Skeletal muscle satellite cell (primary cell): Measurements from ENCODE around the gene AFF3.

Experiments used
- H3K27me3 ChIP-seq: 2 replicates; pipeline ENCODE4 v1.7.0; 2013; ENCODE audit warnings: low read length; ENCODE audit not compliant: control insufficient read depth, insufficient read depth
- H3K36me3 ChIP-seq: 2 replicates; pipeline ENCODE4 v1.7.0; 2013; ENCODE audit warnings: mild to moderate bottlenecking, control low read depth, low read length; ENCODE audit not compliant: insufficient read depth
- H3K4me1 ChIP-seq: 2 replicates; pipeline ENCODE4 v1.7.0; 2013; ENCODE audit warnings: low read length; ENCODE audit not compliant: control insufficient read depth, insufficient read depth
- H3K4me2 ChIP-seq: 2 replicates; pipeline ENCODE4 v1.7.0; 2013; ENCODE audit warnings: mild to moderate bottlenecking, low read length
- H3K4me3 ChIP-seq: 2 replicates; pipeline ENCODE4 v1.7.0; 2013; ENCODE audit warnings: low read length
- H3K9ac ChIP-seq: 2 replicates; pipeline ENCODE4 v1.7.0; 2013; ENCODE audit warnings: mild to moderate bottlenecking, low read depth, low read length, moderate library complexity
- H3K9me3 ChIP-seq: replicated peaks from 2 replicates; pipeline ENCODE4 v1.7.0; 2013; ENCODE audit warnings: mild to moderate bottlenecking, control low read depth, low read length

The AFF3 gene

DNA sequence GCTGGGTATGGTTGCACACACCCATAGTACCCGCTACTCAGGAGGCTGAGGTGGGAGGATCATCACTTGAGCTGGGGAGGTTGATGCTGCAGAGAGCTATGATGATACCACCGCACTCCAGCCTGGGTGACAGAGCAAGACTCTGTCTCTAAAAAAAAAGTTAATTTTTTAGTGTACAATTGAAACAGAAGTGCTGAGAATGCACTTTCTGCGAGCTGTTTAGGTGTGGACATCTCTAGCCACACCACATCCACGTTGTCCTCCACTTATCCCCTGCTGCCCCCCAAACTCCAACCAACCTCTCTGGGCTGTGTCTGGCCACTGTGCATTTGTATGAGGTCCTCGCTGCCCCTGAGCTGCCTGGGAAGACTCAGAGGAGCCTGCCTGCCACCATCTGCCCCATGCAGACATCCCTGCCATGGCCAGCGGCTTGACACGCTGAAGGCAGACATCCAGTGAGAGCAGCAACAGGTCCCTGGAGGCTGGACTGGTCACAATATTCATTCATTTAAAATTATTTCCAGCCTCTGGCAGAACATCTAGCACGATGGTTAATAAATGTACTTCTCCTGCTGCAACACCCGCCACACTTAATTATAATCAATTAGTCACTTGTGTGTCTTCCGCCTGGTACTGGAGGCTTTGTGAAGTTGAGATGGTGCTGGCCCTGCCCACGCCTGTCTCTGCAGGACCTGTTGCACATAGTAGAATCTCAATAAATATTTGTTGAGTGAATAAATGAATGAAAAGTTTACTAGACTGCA is 3.7 kb upstream of the AFF3 start:
- Histone ChIP-seq H3K4me2 (no peak overlapping the region), H3K4me3 (no peak overlapping the region), H3K9ac (no peak overlapping the region), H3K36me3 (no peaks in the 10 kb centered on the region), H3K27me3 (no peaks in the 10 kb centered on the region), H3K9me3 (no peaks in the 10 kb centered on the region), H3K4me1 (no peaks in the 10 kb centered on the region)

GRCh38 chr2:100143286-100143685 is 896 bp upstream of the AFF3 start:
- Histone ChIP-seq H3K4me2 (no peak overlapping the region), H3K36me3 (no peaks in the 10 kb centered on the region), H3K9ac (no peak overlapping the region), H3K27me3 (no peaks in the 10 kb centered on the region), H3K4me1 (no peaks in the 10 kb centered on the region), H3K9me3 (no peaks in the 10 kb centered on the region), H3K4me3 (no peak overlapping the region)

DNA sequence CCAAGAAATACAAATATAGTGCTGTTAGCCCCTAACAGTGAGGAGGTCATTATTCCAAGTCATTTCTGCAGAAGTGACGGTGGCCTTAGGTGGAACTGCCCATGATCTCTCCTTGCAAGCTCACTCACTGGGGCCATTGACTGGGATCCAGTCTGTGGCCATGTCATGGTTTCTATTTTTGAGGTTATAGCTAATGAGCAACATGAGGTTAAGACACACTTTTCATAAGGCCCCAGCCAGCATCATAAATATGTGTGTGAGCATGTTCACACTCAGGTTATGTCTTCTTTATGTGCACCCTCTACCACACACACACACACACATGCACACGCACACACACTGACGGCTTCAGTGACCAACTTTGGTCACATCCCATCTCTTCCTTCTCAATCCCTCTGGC is 484 bp downstream of the AFF3 start:
- Histone ChIP-seq H3K4me1 (no peaks in the 10 kb centered on the region), H3K36me3 (no peaks in the 10 kb centered on the region), H3K9me3 (no peaks in the 10 kb centered on the region), H3K4me3 (no peak overlapping the region), H3K9ac (no peak overlapping the region), H3K27me3 (no peaks in the 10 kb centered on the region), H3K4me2 (no peak overlapping the region)

DNA sequence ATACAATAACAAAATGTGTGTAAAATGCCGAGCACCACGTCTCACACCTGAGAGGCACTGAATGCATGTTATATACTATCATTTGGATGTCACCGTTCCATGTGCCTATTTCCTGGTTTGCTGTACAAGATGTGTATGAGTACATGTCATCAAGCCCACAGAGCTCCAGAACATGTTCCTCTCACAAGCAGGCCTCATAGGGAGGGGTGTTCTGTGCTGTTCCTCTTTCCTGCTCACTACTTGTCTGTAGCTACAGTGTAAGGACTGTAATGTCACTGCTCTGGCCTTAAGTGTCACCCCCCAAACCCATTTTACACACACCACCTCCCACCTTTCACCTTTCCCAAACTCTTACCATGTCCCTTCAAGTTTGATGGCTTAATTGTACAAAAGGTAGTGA is 1.8 kb downstream of the AFF3 start:
- Histone ChIP-seq H3K9me3 (no peaks in the 10 kb centered on the region), H3K36me3 (no peaks in the 10 kb centered on the region), H3K4me2 (no peak overlapping the region), H3K9ac (no peak overlapping the region), H3K4me3 (no peak overlapping the region), H3K4me1 (no peaks in the 10 kb centered on the region), H3K27me3 (no peaks in the 10 kb centered on the region)

GRCh38 chr2:100137866-100138570 is 4.4 kb downstream of the AFF3 start:
- Histone ChIP-seq H3K9ac (no peak overlapping the region), H3K27me3 (no peaks in the 10 kb centered on the region), H3K4me3 (no peak overlapping the region), H3K9me3 (no peaks in the 10 kb centered on the region), H3K36me3 (no peaks in the 10 kb centered on the region), H3K4me2 (no peak overlapping the region), H3K4me1 (no peaks in the 10 kb centered on the region)

DNA sequence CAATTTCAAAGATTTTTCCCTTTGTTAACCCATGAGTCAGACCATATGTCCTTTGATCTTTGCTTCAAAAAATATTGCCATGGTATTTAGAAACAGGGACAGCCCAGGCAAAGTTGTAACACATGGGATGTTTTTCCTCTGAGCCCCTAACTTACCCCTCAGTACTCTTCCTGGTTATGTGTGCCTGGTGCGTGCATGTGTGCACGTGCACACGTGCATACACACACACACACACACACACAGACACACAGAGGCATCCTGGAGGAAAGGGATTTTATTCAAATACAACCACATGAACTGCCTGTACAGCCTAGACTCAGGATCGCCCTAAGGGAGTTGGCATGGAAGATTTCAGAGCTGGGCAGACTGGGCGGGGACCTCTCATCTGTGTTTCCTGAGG is 5.1 kb downstream of the AFF3 start:
- Histone ChIP-seq H3K4me1 (no peaks in the 10 kb centered on the region), H3K4me3 (no peak overlapping the region), H3K4me2 (no peak overlapping the region), H3K9me3 (no peaks in the 10 kb centered on the region), H3K27me3 (no peaks in the 10 kb centered on the region), H3K36me3 (no peaks in the 10 kb centered on the region), H3K9ac (no peak overlapping the region)

- H3K27me3 ChIP-seq: no peaks in the 10 kb centered on the region
- H3K36me3 ChIP-seq: no peaks in the 10 kb centered on the region
- H3K9me3 ChIP-seq: no peaks in the 10 kb centered on the region
- H3K4me2 ChIP-seq: no peak overlapping the region
- H3K4me1 ChIP-seq: no peaks in the 10 kb centered on the region
- no peak overlapping the region for H3K9ac ChIP-seq
- no peak overlapping the region for H3K4me3 ChIP-seq
Measured at GRCh38 chr2:100136310-100136709, 6.1 kb downstream of the AFF3 start.

DNA sequence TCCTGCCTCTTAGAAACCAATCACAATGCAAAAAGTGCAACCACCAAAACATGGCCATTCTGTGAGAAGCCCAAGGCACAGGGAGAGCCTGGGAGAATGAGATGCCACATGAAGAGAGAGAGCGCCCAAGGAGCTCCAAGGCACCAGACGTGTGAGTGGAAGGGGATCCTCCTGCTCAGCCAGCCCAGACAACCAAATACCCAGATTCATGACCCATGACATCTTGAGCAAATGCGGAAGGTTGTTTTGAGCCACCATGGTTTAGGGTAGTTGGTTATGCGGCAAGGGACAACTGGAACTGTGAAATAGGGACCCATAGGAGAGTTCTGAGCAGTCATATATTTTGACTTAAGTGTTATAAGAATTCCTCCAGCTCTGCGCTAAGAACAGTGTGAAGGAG is 7.0 kb downstream of the AFF3 start:
- Histone ChIP-seq H3K4me3 (no peak overlapping the region), H3K4me1 (no peaks in the 10 kb centered on the region), H3K4me2 (no peak overlapping the region), H3K36me3 (no peaks in the 10 kb centered on the region), H3K9me3 (no peaks in the 10 kb centered on the region), H3K9ac (no peak overlapping the region), H3K27me3 (no peaks in the 10 kb centered on the region)

- no peaks in the 10 kb centered on the region for H3K4me1 ChIP-seq
- H3K4me2 ChIP-seq: no peak overlapping the region
- no peak overlapping the region for H3K4me3 ChIP-seq
- no peaks in the 10 kb centered on the region for H3K36me3 ChIP-seq
- no peaks in the 10 kb centered on the region for H3K9me3 ChIP-seq
- H3K27me3 ChIP-seq: no peaks in the 10 kb centered on the region
- H3K9ac ChIP-seq: no peak overlapping the region
Measured at GRCh38 chr2:100130595-100131391, 11.6 kb downstream of the AFF3 start.

DNA sequence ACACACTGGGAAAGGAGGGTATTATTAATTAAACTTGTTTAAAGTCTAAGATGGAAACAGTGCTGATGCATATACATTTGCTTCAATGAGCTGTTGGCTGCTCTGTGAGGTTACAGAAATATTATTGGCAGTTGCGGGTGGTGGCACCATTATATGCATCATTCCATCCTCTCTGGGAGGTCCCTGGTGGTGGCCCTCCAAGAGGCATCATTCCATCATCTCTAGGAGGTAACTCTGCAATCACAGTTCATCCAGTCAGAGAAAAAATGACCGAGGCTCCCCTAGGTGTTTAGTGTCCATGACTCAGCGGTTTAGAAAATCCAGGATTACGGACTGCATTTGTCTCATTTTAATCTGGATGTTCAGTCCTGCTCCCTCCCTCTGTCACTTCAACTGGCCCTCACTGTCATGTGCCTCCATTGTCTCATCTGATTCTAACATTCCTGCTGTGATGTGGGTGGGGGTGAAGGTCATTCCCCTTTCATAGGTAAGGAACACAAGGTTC is 15.4 kb downstream of the AFF3 start:
- Histone ChIP-seq H3K9me3 (no peaks in the 10 kb centered on the region), H3K4me1 (no peaks in the 10 kb centered on the region), H3K4me2 (no peak overlapping the region), H3K27me3 (no peaks in the 10 kb centered on the region), H3K4me3 (no peak overlapping the region), H3K36me3 (no peaks in the 10 kb centered on the region), H3K9ac (no peak overlapping the region)

DNA sequence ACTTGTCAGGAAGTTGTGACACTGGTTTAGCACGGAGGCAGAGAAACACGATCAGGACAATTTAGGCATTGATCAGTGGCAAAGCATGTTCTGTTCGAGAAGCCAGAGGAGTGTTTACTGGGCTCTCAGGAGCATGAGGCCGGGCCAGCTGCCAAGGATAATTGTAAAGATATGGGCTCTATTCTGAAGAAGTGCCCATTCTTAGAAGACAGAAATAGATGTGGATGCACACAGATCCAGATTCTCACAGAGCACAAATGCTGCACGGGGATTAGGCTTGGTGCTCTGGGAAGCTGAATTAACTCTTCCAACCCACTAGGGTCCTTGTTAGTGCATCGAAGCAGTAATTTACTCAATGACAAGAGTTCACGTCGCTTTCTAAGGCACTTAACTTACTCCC is 16.2 kb downstream of the AFF3 start:
- no peaks in the 10 kb centered on the region for H3K36me3 ChIP-seq
- no peak overlapping the region for H3K4me2 ChIP-seq
- H3K4me3 ChIP-seq: no peak overlapping the region
- H3K4me1 ChIP-seq: no peaks in the 10 kb centered on the region
- no peaks in the 10 kb centered on the region for H3K9me3 ChIP-seq
- H3K9ac ChIP-seq: no peak overlapping the region
- H3K27me3 ChIP-seq: no peaks in the 10 kb centered on the region
